Nucleus accumbens (tissue), 56 donors: ENCODE measurements around the gene SEMG2.

Source experiments
- DNase-seq, 56 donors: peaks; one replicate each; lab custom pipeline; 2025; lab: John Stamatoyannopoulos, UW

The SEMG2 gene

GRCh38 chr20:45226287-45226686 is 5.1 kb downstream of the SEMG2 start:
- no peak for DNase-seq

DNA sequence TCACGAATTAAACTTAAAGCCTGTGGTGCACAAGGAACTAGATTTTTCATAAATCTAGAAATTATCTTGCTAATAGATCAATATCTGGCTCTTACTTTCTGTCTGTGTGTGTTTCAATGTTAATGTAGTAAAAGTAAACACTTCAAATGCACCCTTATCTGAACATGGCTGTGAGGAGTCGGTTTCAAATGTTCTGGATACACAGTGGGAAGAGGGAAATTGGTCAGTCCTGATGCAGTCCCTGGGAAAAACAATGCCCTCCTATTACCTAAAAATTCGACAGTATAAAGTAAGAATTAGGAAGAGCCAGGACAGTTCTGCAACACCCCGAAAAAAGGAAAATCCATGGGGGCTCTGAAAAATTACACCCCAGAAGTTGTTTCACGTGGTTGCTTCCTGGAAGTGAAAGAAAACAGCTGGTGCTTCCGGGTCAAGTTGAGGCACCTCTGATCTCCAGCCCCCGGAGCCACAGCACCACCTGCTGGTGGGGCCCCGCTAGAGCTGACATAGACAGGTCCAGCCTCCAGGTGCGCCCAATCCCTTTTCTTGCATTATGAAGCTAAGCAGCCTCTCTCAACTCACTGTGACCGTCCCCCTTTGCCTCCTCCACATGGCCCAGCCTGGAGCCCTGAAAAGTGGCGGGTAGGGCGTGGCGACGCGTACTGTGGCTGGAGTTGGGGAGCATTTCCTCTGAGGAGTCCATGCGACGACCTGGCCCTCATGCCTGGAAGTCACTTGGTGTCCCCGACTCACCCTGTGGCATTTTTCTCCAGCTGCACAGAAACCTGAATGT is 8.3 kb downstream of the SEMG2 start:
- no peak for DNase-seq

GRCh38 chr20:45230631-45231030 is 9.5 kb downstream of the SEMG2 start:
- DNase-seq, result no peak

- no peak for DNase-seq
Observed at GRCh38 chr20:45235995-45236394, 14.8 kb downstream of the SEMG2 start.

- no peak for DNase-seq
Observed at GRCh38 chr20:45238139-45238538, 17.0 kb downstream of the SEMG2 start.

GRCh38 chr20:45246109-45246508 is 24.9 kb downstream of the SEMG2 start:
- DNase-seq, result no peak

GRCh38 chr20:45247865-45248264 is 26.7 kb downstream of the SEMG2 start:
- DNase-seq, result no peak

DNA sequence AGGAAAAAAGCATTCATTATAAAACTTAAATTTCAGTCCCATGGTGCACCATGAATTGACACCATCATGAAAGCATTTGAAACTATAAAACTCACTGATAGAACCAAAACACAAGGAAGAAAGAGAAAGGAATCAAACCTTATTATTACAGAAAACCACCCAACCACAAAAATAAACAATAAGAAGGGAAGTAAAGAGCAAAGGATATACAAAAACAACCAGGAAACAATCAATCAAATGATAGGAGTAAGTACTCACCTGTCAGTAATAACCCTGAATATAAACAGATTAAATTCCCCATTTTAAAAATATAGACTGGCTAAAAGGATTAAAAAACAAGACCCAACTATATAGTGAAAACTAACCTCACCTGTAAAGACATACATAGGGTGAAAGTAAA is 27.4 kb downstream of the SEMG2 start:
- DNase-seq, result no peak

GRCh38 chr20:45251884-45252560 is 30.8 kb downstream of the SEMG2 start:
- DNase-seq, result no peak

GRCh38 chr20:45253261-45253660 is 32.1 kb downstream of the SEMG2 start:
- DNase-seq, result no peak

DNA sequence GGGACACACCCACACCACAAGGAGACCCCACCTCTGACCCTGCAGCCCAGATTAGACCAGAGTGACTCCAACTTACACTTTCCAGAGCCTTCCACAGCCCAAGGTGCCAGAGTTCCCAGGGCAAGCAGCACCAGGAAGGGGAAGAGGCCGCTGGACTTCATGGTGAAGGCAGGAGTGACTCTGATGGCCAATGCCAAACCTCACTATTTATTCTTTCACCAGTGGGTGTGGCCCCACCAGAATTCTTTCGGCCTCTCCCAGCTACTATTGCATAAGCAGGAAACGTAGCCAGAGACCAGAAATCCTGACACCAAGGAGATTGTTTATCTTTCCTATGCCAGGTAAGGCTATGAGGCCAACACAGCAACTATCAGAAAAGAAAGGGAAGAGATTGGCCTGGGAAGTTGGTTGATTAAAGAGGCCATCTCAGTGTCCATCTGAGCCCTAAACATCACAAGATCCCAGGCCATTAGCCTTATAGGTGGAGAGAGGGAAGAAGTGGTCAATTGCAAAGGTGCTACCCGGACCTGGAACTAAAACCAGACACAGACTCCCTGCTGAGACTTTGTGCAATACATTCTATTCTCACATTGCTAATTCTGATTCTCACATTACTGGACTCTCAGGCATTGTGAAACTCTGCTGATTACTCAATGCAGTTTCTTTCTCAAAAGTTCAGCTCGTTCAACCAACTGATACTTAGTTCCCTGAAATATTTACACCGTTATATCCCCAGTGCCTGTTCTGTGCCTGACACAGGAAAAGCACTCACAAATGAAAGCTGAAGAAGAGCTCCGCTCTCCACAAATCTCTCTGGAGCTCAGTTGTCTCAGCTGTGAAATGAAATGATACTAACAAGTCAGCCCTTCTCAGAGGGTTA is 33.5 kb downstream of the SEMG2 start, which contains the start of gene SLPI:
Gene SLPI (minus strand): TSS at position 182 of the 880 bp plus-strand sequence. CDS start 21 bp downstream, at position 161.
- no peak for DNase-seq

- no peak for DNase-seq
Observed at GRCh38 chr20:45257161-45257560, 36.0 kb downstream of the SEMG2 start.

GRCh38 chr20:45257711-45258110 is 36.5 kb downstream of the SEMG2 start:
- no peak for DNase-seq

DNA sequence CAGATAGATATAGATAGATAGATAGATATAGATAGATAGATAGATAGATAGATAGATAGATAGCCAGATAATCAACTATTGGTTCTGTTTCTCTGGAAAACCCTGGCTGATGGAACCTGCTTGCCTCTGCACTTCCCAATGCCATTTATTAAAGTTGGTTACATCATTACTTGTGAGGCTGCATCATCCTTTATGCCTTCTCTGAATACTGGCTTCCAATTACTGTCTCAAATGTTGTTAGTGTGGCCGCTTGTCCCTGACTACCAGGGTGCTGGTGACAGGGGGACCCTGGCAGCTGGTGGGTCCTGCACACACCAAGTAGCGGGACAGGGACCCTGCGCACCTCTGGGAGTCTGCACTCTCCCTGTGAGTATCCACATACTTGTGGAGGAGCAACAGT is 37.1 kb downstream of the SEMG2 start:
- no peak for DNase-seq

- DNase-seq, result no peak
Observed at GRCh38 chr20:45258664-45259063, 37.5 kb downstream of the SEMG2 start.

- no peak for DNase-seq
Observed at GRCh38 chr20:45263556-45264266, 42.5 kb downstream of the SEMG2 start.

GRCh38 chr20:45266977-45267376 is 45.8 kb downstream of the SEMG2 start:
- no peak for DNase-seq

DNA sequence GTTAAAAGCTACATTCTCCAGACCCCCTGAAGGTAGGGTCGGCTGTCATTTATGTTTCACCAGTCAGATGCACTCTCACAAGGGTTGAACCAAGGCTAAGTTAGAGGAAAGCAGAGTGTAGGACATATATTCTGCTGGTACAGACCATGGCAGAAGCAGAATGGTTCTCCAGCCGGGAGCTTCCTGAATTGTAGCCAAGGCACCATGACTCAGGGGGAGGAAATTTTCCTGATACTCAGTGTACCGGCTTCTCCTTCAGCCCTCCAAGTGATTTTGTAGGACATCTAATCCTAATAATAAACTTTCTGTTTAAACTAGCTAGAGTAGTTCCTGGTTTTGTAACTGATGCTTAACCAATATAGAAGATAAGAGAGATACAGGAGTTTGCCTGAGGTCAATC is 47.4 kb downstream of the SEMG2 start:
- no peak for DNase-seq

DNA sequence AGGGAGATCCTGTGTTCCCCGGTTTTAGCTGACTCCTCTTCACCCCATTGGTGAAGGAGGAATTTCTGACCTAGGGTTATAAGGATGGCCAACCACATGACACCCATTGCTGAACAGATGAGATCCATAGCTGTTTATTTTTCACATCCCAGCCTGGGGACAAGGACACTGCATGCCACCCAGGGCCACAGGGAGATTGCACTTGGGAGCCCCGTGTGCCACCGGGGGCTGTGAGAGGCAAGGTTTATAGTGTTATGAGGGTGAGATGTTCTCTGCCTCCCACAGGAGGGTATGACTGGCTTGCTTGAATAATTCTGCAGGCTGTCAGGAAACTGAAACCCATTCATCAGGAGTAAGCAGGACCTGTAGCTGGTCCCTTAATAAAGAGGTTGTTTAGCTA is 47.9 kb downstream of the SEMG2 start:
- no peak for DNase-seq

- DNase-seq, result no peak
Observed at GRCh38 chr20:45269754-45270270, 48.6 kb downstream of the SEMG2 start.
